ENCODE measurements around the gene TCF7L1.

The TCF7L1 gene

GRCh38 chr2:85167479-85167878 lies 34.3 kb downstream of the TCF7L1 start:
- H3K4me3 ChIP-seq (ENCODE audit: low read length): no peak overlapping the region
- no peaks in the 10 kb centered on the region for H3K9me3 ChIP-seq (ENCODE audit: control insufficient read depth, low read length)
- no peaks in the 10 kb centered on the region for H3K36me3 ChIP-seq (ENCODE audit: control insufficient read depth, insufficient read depth, low read length)
- no peak overlapping the region for H3K9ac ChIP-seq (ENCODE audit: low read length)
- peaks cover 7% of the 10 kb centered on the region for H3K27me3 ChIP-seq (ENCODE audit: control insufficient read depth, insufficient read depth, low read length)
- peaks cover 6% of the 10 kb centered on the region for H3K4me1 ChIP-seq (ENCODE audit: control insufficient read depth, insufficient read depth, low read length)

DNA sequence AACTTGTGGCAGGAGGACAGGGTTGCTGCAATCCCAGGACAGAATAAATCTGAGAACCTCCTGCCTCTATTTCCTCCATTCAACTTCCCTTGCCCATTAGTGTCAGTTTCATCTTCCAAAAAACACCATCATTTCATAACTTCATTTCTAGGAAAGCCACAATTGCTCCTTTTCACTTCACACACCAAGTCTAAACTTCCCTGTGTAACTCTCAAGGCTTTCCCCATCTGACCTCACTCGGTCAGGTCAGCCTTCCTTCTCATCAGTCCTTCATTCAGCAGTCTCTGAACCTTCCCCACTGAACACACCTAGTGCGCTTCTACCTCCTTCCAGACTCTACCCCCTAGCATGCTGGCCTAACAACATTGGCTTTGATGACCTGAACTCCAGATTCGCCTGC lies 35.8 kb downstream of the TCF7L1 start:
- Histone ChIP-seq H3K9me3 (ENCODE audit: control insufficient read depth, low read length) (no peaks in the 10 kb centered on the region), H3K36me3 (ENCODE audit: control insufficient read depth, insufficient read depth, low read length) (no peaks in the 10 kb centered on the region), H3K27me3 (ENCODE audit: control insufficient read depth, insufficient read depth, low read length) (peaks cover 3% of the 10 kb centered on the region), H3K9ac (ENCODE audit: low read length) (no peak overlapping the region), H3K4me3 (ENCODE audit: low read length) (no peak overlapping the region), H3K4me1 (ENCODE audit: control insufficient read depth, insufficient read depth, low read length) (no peaks in the 10 kb centered on the region)

DNA sequence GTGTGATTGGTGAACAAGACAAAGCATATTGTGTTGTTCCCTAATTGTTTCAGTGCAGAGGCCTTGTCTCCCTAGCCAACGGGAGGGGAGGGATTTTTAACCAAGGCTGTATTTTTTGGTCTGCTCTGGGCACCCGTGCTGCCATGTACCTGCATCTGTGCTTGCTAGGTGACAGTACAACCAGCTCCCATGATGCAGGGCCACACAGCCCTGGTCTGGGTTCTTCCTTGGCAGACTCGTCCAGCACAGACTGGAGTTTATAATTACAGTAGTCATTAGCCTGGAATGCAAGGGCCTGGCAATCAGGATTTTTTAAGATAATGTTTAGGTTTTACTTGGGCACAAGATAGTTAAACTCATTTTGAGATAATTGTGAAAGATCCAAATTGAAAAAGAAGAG lies 36.4 kb downstream of the TCF7L1 start:
- H3K4me3 ChIP-seq (ENCODE audit: low read length): no peak overlapping the region
- H3K4me1 ChIP-seq (ENCODE audit: control insufficient read depth, insufficient read depth, low read length): no peaks in the 10 kb centered on the region
- no peaks in the 10 kb centered on the region for H3K9me3 ChIP-seq (ENCODE audit: control insufficient read depth, low read length)
- no peak overlapping the region for H3K9ac ChIP-seq (ENCODE audit: low read length)
- H3K27me3 ChIP-seq (ENCODE audit: control insufficient read depth, insufficient read depth, low read length): peaks cover 3% of the 10 kb centered on the region
- H3K36me3 ChIP-seq (ENCODE audit: control insufficient read depth, insufficient read depth, low read length): no peaks in the 10 kb centered on the region

DNA sequence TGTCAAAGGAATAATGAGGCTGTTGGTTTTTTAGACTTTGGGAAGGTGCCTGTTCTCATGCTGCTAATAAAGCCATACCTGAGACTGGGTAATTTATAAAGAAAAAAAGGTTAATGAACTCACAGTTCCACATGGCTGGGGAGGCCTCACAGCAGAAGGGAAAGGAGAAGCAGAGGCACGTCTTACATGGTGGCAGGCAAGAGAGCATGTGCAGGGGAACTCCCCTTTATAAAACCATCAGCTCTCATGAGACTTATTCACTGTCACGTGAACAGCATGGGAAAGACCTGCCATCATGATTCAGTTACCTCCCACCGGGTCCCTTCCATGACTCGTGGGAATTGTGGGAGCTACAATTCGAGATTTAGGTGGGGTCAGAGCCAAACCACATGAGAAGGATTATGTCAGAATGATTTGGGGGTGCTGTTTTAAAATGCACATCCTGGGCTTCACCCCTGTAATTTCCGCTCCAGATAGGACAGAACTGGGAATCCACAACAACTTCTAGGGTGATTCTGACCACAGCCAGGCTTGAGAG lies 37.8 kb downstream of the TCF7L1 start:
- peaks cover 4% of the 10 kb centered on the region for H3K4me1 ChIP-seq (ENCODE audit: control insufficient read depth, insufficient read depth, low read length)

DNA sequence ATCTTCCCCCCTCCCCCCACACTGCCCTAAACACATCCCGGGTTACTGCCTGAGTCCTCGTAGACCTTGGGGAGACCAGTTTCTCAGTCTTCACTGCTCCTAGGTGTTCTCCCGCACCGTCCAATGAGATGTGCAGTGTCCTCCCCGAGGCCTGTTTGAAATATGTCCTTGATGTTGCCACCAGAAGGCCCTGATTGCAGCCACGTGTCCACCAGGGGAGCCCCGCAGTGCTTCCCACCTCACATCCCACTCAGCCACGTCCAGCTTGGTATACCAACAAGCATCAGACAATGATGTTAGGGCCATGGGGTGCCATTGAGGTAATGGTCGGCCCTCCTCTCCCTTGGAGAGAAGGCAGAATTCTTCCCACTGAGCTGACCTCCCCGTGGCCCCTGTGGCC lies 38.7 kb downstream of the TCF7L1 start:
- H3K36me3 ChIP-seq (ENCODE audit: control insufficient read depth, insufficient read depth, low read length): no peaks in the 10 kb centered on the region
- H3K9ac ChIP-seq (ENCODE audit: low read length): no peak overlapping the region
- peaks cover 2% of the 10 kb centered on the region for H3K27me3 ChIP-seq (ENCODE audit: control insufficient read depth, insufficient read depth, low read length)
- no peak overlapping the region for H3K4me3 ChIP-seq (ENCODE audit: low read length)
- peaks cover 4% of the 10 kb centered on the region for H3K4me1 ChIP-seq (ENCODE audit: control insufficient read depth, insufficient read depth, low read length)
- H3K9me3 ChIP-seq (ENCODE audit: control insufficient read depth, low read length): no peaks in the 10 kb centered on the region

More for the DNA sequence above, 37.8 kb downstream of the TCF7L1 start:
- Histone ChIP-seq H3K27me3 (ENCODE audit: control insufficient read depth, insufficient read depth, low read length) (peaks cover 2% of the 10 kb centered on the region), H3K9me3 (ENCODE audit: control insufficient read depth, low read length) (no peaks in the 10 kb centered on the region), H3K9ac (ENCODE audit: low read length) (no peak overlapping the region), H3K4me3 (ENCODE audit: low read length) (no peak overlapping the region), H3K36me3 (ENCODE audit: control insufficient read depth, insufficient read depth, low read length) (no peaks in the 10 kb centered on the region)

DNA sequence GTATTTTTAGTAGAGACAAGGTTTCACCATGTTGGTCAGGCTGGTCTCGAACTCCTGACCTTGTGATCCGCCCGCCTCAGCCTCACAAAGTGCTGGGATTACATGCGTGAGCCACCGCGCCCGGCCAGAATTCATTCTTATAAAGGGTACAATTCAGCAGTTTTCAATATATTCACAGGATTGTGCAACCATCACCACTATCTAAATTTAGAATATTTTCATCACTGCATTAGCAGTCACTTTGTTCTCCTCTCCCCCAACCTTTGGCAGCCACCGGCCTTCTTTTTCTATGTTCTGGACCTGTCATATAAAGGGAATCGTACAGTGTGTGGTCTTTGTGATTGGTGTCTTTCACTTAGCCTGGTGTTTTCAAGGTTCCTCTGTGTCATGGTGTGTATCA lies 40.7 kb downstream of the TCF7L1 start:
- no peak overlapping the region for H3K9ac ChIP-seq (ENCODE audit: low read length)

DNA sequence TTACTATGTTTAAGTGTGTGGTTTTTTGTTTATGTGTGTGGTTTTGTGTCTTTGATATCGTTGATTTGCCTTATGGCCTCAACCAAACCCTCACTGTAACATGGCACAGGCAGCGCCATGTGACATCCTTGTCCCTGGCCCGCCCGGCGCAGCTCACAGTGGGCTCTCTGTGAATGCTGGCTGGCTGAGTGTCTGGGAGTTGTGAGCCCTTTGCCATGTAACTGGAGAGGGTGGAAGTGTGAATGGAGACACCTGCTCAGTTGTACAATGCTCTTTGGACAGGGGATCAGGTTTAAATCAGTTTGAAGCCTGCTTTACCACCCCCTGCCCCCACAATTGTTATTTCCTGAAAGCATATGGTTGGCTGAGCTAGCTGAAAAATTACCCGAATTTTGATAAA lies 41.8 kb downstream of the TCF7L1 start:
- peaks cover 2% of the 10 kb centered on the region for H3K27me3 ChIP-seq (ENCODE audit: control insufficient read depth, insufficient read depth, low read length)
- H3K9me3 ChIP-seq (ENCODE audit: control insufficient read depth, low read length): no peaks in the 10 kb centered on the region
- H3K4me3 ChIP-seq (ENCODE audit: low read length): no peak overlapping the region
- H3K36me3 ChIP-seq (ENCODE audit: control insufficient read depth, insufficient read depth, low read length): no peaks in the 10 kb centered on the region
- peaks cover 4% of the 10 kb centered on the region for H3K4me1 ChIP-seq (ENCODE audit: control insufficient read depth, insufficient read depth, low read length)
- no peak overlapping the region for H3K9ac ChIP-seq (ENCODE audit: low read length)

More for the DNA sequence above, 40.7 kb downstream of the TCF7L1 start:
- no peak overlapping the region for H3K4me3 ChIP-seq (ENCODE audit: low read length)
- peaks cover 2% of the 10 kb centered on the region for H3K27me3 ChIP-seq (ENCODE audit: control insufficient read depth, insufficient read depth, low read length)
- H3K9me3 ChIP-seq (ENCODE audit: control insufficient read depth, low read length): no peaks in the 10 kb centered on the region
- H3K4me1 ChIP-seq (ENCODE audit: control insufficient read depth, insufficient read depth, low read length): peaks cover 4% of the 10 kb centered on the region
- no peaks in the 10 kb centered on the region for H3K36me3 ChIP-seq (ENCODE audit: control insufficient read depth, insufficient read depth, low read length)

DNA sequence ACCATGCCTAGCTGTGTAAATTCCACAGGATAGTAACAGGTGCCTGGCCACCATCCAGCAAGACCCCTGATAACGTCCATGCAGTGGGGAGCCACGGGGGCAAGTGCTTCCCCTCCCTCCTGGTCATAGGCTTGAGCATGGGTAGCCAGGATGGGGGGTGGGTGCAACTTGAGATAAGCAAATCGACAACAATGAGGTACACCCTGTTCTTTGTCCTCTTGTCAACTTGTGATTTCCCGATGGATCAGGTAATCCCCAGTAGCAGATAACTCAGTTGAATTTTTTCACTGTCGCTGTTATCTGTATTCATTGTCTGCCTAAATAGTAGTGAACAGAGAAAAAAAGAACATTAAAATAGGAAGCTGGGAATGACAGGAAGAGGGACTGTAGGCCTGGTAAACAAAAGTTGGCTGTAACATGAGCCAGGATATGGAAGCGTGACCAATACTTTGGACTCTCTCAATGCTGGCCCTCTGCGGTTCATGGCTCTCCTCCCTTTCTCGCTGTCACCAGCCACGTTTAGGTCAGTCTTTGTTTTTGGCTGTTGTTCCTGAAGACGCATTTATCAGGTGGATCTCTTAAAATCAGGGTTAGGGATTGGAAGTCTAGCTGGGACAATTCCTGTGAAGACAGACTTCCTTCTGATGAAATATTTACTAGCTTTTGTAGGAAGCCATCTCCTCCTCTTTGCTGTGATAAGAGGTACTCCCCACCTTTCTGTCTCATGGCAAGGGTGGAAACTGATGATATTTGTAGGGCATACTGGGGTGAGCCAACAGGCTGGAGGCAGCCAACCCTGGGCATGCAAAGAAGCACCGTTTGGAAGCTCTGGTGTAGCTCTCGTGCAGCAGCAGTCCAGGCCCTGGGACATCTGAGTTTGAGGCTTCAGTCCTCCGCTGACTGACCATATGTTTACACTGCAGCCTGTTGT lies 42.4 kb downstream of the TCF7L1 start:
- Histone ChIP-seq H3K9ac (ENCODE audit: low read length) (no peak overlapping the region), H3K4me3 (ENCODE audit: low read length) (no peak overlapping the region), H3K27me3 (ENCODE audit: control insufficient read depth, insufficient read depth, low read length) (peaks cover 2% of the 10 kb centered on the region), H3K9me3 (ENCODE audit: control insufficient read depth, low read length) (no peaks in the 10 kb centered on the region), H3K4me1 (ENCODE audit: control insufficient read depth, insufficient read depth, low read length) (peaks cover 4% of the 10 kb centered on the region), H3K36me3 (ENCODE audit: control insufficient read depth, insufficient read depth, low read length) (no peaks in the 10 kb centered on the region)

DNA sequence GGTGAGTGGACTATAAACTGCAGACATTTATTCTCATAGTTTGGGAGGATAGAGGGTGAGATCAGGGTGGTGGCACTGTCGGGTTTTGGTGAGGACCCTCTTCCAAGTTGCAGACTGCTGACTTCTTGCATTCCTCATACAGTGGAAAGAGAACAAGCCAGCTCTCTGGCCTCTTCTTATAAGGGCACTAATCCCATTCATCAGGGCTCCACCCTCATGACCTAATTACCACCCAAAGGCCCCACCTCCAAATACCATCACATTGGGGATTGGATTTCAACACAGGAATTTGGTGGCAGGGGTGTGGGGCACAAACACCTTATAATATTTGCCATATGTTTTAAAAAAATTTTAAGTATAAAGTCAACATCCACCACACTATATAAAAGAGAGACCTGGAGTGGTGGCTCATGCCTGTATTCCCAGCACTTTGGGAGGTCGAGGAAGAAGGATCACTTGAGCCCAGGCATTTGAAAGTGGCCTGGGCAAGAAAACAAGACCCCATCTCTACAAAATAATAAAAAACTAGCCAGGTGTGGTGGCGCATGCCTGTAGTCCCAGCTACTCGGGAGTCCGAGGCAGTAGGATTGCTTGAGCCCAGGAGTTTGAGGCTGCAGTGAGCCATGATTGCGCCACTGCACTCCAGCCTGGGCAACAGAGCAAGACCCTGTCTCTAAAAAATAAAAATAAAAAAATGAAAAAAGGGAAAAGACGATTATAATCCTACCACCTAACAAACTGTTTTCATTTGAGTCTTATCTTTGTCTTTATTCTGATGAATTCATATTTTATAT lies 44.0 kb downstream of the TCF7L1 start:
- Histone ChIP-seq H3K27me3 (ENCODE audit: control insufficient read depth, insufficient read depth, low read length) (peaks cover 2% of the 10 kb centered on the region), H3K4me1 (ENCODE audit: control insufficient read depth, insufficient read depth, low read length) (peaks cover 4% of the 10 kb centered on the region), H3K4me3 (ENCODE audit: low read length) (no peak overlapping the region), H3K9me3 (ENCODE audit: control insufficient read depth, low read length) (no peaks in the 10 kb centered on the region), H3K9ac (ENCODE audit: low read length) (no peak overlapping the region), H3K36me3 (ENCODE audit: control insufficient read depth, insufficient read depth, low read length) (no peaks in the 10 kb centered on the region)

- Histone ChIP-seq H3K4me3 (ENCODE audit: low read length) (no peak overlapping the region), H3K9ac (ENCODE audit: low read length) (no peak overlapping the region), H3K27me3 (ENCODE audit: control insufficient read depth, insufficient read depth, low read length) (peaks cover 2% of the 10 kb centered on the region), H3K9me3 (ENCODE audit: control insufficient read depth, low read length) (no peaks in the 10 kb centered on the region), H3K4me1 (ENCODE audit: control insufficient read depth, insufficient read depth, low read length) (peaks cover 4% of the 10 kb centered on the region), H3K36me3 (ENCODE audit: control insufficient read depth, insufficient read depth, low read length) (no peaks in the 10 kb centered on the region)
Measured at GRCh38 chr2:85178154-85178553, 45.0 kb downstream of the TCF7L1 start.

DNA sequence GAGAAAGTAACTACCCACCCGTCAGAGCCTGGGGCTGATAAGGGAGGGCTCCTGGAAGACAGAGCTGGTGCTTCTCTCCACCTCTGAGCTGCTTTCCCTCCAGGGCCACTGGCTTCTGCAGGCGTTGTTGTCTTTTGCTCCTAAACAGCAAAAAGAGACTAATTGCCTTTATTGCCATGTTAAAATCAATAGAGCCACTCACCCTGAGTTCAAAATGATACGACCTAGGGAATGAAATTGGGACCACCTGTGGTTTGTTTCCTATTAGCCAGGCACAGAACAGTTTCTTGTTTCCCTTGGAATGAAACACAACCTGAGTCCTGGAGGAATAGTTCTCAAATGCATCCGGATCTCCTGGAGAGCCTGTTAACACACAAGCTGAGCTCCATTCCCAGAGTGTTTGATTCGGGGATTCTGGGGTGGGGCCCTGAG lies 45.8 kb downstream of the TCF7L1 start:
- H3K9me3 ChIP-seq (ENCODE audit: control insufficient read depth, low read length): no peaks in the 10 kb centered on the region
- no peak overlapping the region for H3K4me3 ChIP-seq (ENCODE audit: low read length)
- no peaks in the 10 kb centered on the region for H3K36me3 ChIP-seq (ENCODE audit: control insufficient read depth, insufficient read depth, low read length)
- H3K27me3 ChIP-seq (ENCODE audit: control insufficient read depth, insufficient read depth, low read length): peaks cover 2% of the 10 kb centered on the region
- no peak overlapping the region for H3K9ac ChIP-seq (ENCODE audit: low read length)
- H3K4me1 ChIP-seq (ENCODE audit: control insufficient read depth, insufficient read depth, low read length): peaks cover 4% of the 10 kb centered on the region

DNA sequence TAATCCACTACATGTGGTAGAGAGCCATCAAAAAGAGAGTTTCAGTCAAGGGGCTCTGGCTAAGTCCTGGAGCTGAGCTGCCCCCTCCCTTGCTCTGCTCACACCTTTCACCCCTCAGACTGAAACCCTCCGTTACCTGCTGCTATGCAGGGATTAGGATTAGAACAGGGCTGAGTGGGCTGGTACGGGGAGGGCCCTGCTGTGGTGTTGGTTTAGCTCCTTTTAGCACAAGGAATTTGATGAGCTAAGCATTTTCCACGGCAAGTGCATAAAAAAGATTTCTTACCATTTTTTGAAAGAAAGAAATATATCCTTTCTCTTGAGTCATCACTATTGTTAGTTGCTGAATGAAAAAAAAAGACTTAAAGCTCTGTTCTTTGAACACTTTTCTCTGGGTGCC lies 46.3 kb downstream of the TCF7L1 start:
- H3K4me3 ChIP-seq (ENCODE audit: low read length): no peak overlapping the region
- H3K36me3 ChIP-seq (ENCODE audit: control insufficient read depth, insufficient read depth, low read length): no peaks in the 10 kb centered on the region
- H3K4me1 ChIP-seq (ENCODE audit: control insufficient read depth, insufficient read depth, low read length): peaks cover 4% of the 10 kb centered on the region

More for the DNA sequence above, 46.3 kb downstream of the TCF7L1 start:
- H3K9ac ChIP-seq (ENCODE audit: low read length): no peak overlapping the region
- peaks cover 2% of the 10 kb centered on the region for H3K27me3 ChIP-seq (ENCODE audit: control insufficient read depth, insufficient read depth, low read length)
- H3K9me3 ChIP-seq (ENCODE audit: control insufficient read depth, low read length): no peaks in the 10 kb centered on the region
